ENCODE data around the gene HSD17B12.

GRCh38 chr11:43747130-43747802, 66.7 kb downstream of the HSD17B12 start:
- TF ChIP-seq CTCF (IDR thresholded peaks at IDR 0.05) (no peak), POLR2A (IDR thresholded peaks at IDR 0.05) (no peak)
